Nucleus accumbens (tissue), 56 donors: ENCODE data around the gene NPHS1.
"Not testable (repeated sequence)": the region's sequence is repeated elsewhere in the genome, so short reads cannot be mapped to it uniquely, and the experiment has no call there.

Source experiments
- DNase-seq, 56 donors: peaks; one replicate each; lab custom pipeline; 2025; lab: John Stamatoyannopoulos, UW

Gene NPHS1

DNA sequence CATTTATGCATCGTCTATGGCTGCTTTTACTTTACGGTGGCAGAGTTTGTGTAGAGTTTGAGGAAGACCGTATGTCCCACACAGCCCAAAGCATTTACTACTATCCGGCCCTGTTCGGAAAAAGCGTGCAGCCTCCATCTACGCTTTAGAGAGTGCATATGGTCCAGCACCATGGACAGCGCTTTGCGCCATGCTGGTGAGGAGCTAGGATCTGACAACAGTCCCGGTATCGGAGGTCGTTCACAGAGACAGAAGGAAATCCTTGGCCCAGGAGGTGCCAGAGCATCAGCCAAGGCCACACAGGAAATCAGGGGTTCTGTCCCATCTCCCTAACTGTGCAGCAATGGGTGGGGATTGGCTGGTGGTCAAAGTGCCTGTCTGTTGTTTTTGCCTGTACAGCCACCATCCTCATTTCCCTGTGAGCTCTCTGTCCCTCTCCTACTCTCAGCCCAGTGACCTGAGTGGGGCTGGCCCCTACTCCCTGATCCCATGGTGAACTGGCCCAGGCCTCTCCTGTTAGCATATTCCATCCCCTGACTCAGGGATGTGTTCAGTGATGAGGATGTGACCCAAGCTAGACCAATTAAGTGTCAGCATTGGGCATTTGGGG is 23.5 kb downstream of the NPHS1 start:
- peak in 26 of 56 donors; percentile 0 to 61 (median 18) for DNase-seq

DNA sequence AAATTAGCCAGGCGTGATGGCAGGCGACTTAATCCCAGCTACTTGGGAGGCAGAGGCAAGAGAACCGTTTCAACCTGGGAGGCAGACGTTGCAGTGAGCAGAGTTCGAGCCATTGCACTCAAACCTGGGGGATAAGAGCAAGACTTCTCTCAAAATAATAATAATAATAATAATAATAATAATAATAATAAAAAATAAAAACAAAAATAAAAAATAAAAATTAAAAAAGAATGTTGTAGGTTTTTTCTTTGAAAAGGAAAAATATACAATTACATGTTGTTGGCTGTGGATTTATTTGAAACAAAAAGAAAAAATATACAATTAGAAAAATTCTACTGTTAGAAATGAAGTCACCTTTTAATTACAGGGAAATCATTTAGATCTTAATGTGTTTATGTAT is 28.2 kb downstream of the NPHS1 start:
- no peak for DNase-seq

DNA sequence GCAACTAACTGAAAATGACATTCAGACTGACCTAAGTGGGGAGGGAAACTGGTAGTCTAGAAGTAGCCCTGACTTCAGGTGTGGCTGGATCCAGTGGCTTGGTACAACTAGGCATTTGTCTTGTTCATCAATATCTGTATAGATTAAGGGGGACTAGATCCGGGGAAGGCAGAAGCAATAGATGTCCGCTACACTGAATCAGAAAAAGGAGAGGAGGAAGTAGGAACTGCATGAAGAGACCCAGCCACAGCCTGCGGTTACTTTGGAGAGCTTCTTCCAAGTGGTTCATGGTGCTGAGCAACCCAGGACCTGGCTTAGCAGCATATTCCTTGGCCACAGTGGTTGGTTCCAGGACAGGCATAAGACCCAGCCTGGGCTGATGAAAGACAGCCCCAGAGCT is 29.7 kb downstream of the NPHS1 start:
- no peak for DNase-seq

DNA sequence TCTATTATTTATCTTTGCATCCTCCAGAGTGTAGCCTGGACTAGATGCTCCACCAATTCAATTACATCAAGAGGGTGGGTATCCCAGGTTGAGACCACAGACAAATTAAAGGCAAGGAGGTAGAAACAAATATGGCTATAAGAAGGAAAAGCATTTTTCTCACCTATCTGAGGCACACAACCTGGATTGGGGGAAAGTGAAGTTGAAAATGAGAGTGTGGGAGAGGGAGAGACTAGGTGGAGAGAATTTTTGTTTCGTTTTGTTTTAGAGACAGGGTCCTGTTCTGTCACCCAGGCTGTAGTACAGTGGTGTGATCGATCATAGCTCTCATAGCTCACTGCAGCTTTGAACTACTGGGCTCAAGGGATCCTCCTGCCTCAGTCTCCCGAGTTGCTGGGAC is 33.9 kb downstream of the NPHS1 start:
- DNase-seq, result no peak

DNA sequence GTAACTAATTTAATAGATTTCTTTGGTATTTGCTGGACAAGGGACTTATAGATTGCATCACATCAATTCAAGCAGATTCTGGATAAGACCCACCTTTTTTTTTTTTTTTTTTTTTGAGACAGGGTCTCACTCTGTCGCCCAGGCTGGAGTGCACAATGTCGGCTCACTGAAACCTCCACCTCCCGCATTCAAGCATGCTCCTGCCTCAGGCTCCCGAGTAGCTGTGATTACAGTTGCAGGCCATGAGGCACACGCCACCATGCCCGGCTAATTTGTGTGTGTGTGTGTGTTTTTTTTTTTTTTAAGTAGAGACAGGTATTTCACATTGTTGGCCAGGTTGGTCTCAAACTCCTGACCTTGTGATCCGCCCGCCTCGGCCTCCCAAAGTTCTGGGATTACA is 35.5 kb downstream of the NPHS1 start:
- no peak for DNase-seq

- DNase-seq, result no peak
Measured at GRCh38 chr19:35816262-35816661, 36.0 kb downstream of the NPHS1 start.

- DNase-seq, result no peak
Measured at GRCh38 chr19:35813043-35813890, 39.0 kb downstream of the NPHS1 start.

- DNase-seq, result no peak
Measured at GRCh38 chr19:35812220-35813042, 39.9 kb downstream of the NPHS1 start, which contains the start of gene PRODH2. TSS of gene PRODH2 (minus strand) at chr19:35812845. CDS start at chr19:35812805, 40 bp downstream.

DNA sequence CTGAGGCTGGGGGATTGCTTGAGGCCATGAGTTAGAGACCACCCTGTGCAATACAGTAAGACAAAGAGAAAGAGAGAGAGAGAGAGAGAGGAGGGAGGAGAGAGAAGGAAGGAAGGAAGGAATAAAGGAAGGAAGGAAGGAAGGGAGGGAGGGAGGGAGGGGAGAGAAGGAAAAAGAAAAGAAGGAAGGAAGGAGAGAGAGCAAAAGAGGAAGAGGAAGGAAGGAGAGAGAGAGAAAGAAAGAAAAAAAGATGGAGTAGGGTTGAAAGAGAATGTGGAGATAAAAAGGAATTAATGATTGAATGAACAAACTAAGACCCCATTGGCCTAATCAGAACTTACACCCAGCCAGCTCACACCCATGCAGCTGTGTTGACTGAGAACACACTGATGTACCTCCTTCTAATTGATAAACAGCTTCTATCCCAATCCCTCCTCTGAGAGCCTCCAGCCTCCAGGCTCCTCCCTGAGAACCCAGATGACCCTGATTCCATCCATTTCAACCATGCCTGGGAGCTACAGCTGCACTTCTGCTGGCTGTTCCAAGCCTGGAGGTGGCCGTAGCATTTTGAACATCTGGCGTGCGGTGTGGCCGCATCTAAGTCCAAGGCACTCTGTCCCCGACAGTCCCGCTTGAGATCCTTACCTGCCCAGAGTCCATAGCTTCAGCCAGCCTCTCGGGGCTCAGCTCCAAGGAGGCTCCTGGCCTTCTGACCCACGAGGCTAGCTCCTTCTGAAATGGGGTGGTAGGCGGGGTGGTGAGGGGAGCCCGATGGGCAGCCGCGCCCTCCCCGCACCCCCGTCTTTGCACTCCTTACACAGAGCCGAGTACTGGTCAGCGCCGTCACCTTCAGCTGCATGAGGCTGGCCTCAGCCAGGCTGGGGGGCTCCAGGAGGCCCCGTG is 40.7 kb downstream of the NPHS1 start:
- no peak for DNase-seq

DNA sequence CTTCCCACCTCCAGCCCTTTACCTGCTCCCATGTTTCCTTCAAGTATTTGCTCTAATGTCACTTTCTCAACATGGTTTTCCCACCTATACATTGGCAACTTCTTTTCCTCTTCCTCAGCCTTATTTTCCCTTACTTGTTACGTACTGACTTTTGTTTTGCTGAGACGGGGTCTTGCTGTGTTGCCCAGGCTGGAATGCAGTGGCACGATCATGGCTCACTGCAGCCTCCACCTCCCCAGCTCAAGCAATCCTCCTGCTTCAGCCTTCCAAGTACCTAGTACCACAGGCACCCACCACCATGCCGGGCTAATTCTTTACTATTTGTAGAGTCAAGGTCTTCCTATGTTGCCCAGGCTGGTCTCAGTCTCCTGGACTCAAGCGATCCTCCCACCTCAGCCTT is 44.7 kb downstream of the NPHS1 start:
- no peak for DNase-seq

- no peak for DNase-seq
Measured at GRCh38 chr19:35806597-35806996, 45.7 kb downstream of the NPHS1 start.

DNA sequence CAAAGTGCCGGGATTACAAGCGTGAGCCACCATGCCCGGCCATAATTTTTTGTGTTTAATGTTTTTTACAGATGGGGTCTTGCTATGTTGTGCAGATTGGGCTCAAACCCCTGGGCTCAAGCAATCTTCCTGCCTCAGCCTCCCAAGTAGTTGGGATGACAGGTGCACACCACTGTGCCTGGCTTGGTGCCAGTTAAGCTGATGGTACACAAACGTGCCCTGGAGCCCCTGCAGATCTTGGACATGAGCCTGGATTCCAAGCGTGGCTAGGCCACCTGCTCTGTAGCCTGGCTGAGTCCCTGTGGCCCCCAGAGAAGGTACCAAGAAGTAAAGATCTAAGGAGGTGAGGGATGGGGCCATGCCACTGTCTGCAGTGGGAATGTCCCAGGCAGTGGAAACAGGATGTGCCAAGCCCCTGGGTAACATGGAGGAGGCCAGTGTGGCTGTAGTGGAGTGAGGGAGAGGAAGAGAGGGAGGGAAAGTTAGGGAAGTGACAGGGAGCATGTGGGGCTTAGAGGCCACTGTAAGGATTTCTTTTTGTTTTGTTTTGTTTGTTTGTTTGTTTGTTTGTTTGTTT is 46.7 kb downstream of the NPHS1 start:
- DNase-seq, result no peak

DNA sequence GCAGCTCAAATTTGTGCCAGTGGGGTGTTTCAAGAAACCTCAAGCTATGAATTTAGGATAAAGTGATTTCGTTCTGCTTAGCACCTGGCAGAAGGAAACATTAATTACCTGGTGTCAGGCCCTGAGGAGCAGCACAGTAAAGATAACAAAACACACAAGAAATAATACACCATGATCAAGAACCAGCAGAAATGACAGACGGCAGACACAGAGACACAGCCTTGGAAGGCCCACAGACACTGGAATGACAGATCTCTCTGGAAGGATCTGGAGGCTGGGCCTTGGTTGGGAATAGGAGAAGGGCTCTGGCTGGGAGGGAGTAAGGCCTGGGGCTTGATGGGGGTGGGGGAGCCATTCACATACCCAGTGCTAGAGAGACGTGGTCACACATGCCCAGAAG is 50.5 kb downstream of the NPHS1 start:
- DNase-seq, result no peak

DNA sequence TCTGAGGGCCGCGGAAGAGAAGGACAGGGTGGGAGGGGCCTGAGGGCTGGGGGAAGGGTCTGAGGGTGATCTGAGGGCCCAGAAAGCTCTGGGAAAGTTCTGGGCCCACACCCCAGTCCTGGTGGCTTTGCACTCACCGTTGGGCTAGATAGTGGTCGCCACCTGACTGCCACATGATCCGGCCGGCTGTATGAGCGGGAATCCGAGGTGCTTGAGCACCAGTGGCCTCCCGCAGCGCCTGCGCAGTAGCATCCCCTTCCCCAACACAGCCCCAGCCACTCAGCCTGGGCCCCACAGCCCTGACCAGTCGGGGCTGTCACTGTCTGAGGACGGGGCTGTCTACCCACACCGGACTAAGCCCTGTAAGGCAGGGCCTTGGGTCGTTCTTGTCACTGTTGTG is 54.6 kb downstream of the NPHS1 start:
- DNase-seq, result peak in 17 of 56 donors; percentile 2 to 59 (median 16)

DNA sequence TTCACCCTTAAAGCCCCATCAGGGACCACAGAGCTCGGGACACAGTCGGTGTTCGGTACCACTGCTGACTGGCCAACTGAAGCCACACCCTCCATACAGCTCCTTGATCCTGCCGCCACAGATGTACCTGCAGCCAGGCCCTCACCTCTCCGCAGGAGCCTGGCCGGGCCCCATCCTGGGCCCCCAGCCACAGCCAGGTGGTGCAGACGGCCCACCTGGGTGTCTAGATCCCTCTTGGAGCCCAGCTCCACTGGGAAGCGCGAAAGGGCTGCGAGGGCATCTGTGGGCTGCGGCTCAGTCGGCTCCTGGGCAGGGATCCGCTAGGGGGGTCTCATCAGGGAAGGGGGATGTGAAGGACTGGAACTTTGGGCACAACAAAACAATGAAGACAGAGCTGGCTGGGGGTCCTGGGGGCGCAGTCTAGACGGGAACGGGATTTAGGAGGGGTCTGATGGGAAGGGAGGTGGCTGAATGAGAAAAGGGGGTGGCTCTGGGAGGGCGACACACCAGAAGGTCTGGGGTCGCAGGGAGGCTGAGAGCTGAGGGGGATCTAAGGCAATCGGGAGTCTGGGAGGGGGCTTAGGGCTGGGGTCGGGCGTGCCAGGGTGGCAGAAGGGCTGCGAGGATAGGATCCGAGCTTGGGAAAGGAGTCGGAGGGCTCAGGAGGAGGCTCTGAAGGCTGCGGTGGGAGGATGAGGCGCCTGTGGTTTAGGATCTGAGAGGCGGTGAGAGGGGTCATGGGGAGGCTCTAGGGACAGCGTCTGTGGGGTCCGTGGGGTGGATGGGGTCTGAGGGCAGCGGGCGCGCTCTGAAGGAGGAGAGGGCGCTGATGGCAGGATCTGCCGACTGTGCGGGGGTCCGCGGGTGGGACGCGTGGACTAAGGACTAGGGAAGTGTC is 55.4 kb downstream of the NPHS1 start:
- DNase-seq, result no peak

GRCh38 chr19:35795564-35795963 is 56.7 kb downstream of the NPHS1 start:
- not testable (repeated sequence) for DNase-seq

DNA sequence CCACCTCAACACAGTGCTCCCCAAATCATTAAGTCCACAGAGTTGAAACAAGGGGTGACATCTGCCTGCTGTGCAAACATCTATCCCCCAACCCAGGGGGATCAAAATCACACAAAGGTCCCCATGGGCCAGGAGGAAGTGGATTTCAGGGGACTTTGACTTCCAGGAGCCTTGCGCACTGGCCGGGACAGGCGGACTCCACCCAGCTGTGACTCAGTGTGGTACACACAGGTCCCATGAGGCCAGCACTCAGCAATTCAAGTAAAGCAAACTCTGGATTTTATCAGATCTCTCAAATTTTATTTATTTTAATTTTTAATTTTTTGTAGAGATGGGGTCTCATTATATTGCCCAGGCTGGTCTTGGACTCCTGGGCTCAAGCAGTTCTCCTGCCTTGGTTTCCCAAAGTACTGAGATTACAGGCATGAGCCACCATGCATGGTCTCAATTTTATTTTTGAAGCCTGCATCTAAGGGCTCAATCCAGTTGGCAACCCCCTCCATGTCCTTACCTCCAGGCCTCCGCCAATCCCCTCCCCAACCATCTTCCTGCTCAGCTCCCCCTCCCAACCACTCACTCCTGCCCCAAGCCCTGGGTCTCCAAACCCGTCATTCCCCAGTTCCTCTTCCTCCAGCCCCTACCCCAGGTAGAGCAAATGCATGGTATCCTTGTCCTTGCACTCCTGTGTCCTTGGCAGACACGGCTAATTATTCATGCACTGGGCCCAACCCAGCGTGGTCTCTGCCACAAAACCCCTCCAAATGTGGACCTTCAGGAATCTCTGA is 58.7 kb downstream of the NPHS1 start:
- DNase-seq, result no peak

DNA sequence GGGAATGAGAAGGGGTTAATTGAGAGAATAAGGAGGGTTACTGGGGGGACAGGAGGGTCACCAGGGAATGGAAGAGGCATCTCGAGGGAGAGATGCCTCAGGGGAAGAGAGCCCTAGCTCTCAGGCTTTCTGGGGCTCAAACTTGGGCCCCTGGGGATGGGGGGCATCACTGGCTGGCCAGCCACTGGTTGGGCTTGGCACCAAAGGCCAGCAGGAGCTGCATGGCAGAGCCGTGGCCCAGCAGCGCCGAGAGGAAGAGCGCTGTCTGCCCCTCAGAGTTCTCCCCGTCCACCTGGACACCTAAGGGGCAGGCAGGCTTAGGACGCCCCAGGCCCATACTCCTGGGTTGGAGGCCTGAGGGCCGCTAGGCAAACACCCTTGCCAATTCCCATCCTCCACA is 59.4 kb downstream of the NPHS1 start:
- no peak for DNase-seq
